Spleen (tissue), 11 donors: ENCODE results near the gene SLC23A2. TPM values are rescaled to one million over a fixed set of nuclear protein-coding genes. Genes with fewer than 3 reads are reported as not detected.

Experiments
- DNase-seq: peaks from one replicate; pipeline ENCODE4 v3.0.0-alpha.2; 2020
- H3K27ac ChIP-seq, 8 donors: fragments of 200-600 bp; sonication (generic) in 7 of 8; 1 replicate in 4 of 8; 2 replicates in 4 of 8; pipeline versions ENCODE4 v1.5.0 to v1.8.0; 2016 to 2021; ENCODE audit warnings: inconsistent platforms in 4 of 8, mild to moderate bottlenecking in 4 of 8, moderate library complexity in 1 of 8
- H3K27me3 ChIP-seq, 7 donors: fragments of 200-600 bp; sonication (generic) in 6 of 7; replicated peaks in 1 of 7; 1 replicate in 4 of 7; 2 replicates in 3 of 7; pipeline versions ENCODE4 v1.5.0 to v1.8.0; 2016 to 2021; ENCODE audit warnings: inconsistent platforms in 3 of 7, mild to moderate bottlenecking in 1 of 7
- H3K36me3 ChIP-seq, 6 donors: fragments of 200-600 bp; sonication (generic) in 5 of 6; 1 replicate in 4 of 6; 2 replicates in 2 of 6; pipeline versions ENCODE4 v1.5.0 to v1.8.0; 2016 to 2021; ENCODE audit warnings: inconsistent platforms in 2 of 6
- H3K4me1 ChIP-seq, 6 donors: fragments of 200-600 bp; sonication (generic) in 5 of 6; 1 replicate in 3 of 6; 2 replicates in 3 of 6; pipeline versions ENCODE4 v1.5.0 to v1.8.0; 2016 to 2021; ENCODE audit warnings: inconsistent platforms in 3 of 6
- H3K4me3 ChIP-seq, 8 donors: fragments of 200-600 bp; sonication (generic) in 7 of 8; 1 replicate in 4 of 8; 2 replicates in 4 of 8; pipeline versions ENCODE4 v1.5.0 to v1.8.0; 2016 to 2021; ENCODE audit warnings: inconsistent platforms in 4 of 8, mild to moderate bottlenecking in 4 of 8, moderate library complexity in 2 of 8
- H3K9me3 ChIP-seq, 8 donors: fragments of 200-600 bp; sonication (generic) in 7 of 8; 1 replicate in 4 of 8; 2 replicates in 4 of 8; pipeline versions ENCODE4 v1.5.0 to v1.8.0; 2016 to 2021; ENCODE audit warnings: inconsistent platforms in 4 of 8
- POLR2A ChIP-seq, 3 donors: fragments of 450-650 bp; IDR thresholded peaks; one replicate each; pipeline ENCODE4 v1.5.1; 2017; ENCODE audit warnings: antibody characterized with exemption in 3 of 3, mild to moderate bottlenecking in 1 of 3
- POLR2AphosphoS5 ChIP-seq, 3 donors: sonication (generic); formaldehyde crosslinking; IDR thresholded peaks; one replicate each; pipeline ENCODE4 v1.5.1; 2017; ENCODE audit warnings: antibody characterized with exemption in 3 of 3
- WGBS, 5 donors: extraction: QIAGEN DNeasy Blood & Tissue Kit in 3 of 5; methylation state at CpG; one replicate each; pipeline versions ENCODE4 v1.1.5 to v1.1.7; 2013 to 2018; 5-methylcytosine and 5-hydroxymethylcytosine counted together
- intact Hi-C: fragments of 100-400 bp; cut with DNase I; formaldehyde crosslinking; loops from one replicate; pipeline ENCODE4 v1.15.0; 2023; ENCODE audit warnings: low total_unique reads
- polyA plus RNA-seq, 3 donors: library from polyadenylated mRNA; stranded (reverse); fragments of 200-250 nt; gene quantifications; one replicate each; pipeline ENCODE4 v1.2.1, GENCODE V29; 2013
- total RNA-seq, 7 donors: library from RNA; depleted of rRNA in 3 of 7; stranded (reverse); fragments of >200 nt in 3 of 7; fragmentation: NEBNext Ultra II Directional in 4 of 7; extraction: Animal tissue kit (Norgen Biotek cat#: 25700) in 4 of 7; gene quantifications; one replicate each; pipeline versions ENCODE4 v1.1.0 to v1.2.1, GENCODE V29; 2016 to 2021
- TF ChIP-seq, protein P1 (sequence below), 11 experiments: fragments of 200-600 bp in 7 of 11; fragments of 450-650 bp in 4 of 11; sonication (generic) in 4 of 11; IDR thresholded peaks in 8 of 11; conservative IDR thresholded peaks in 3 of 11; 1 replicate in 7 of 11; 2 replicates in 4 of 11; pipeline versions ENCODE4 v1.4.0 to v1.8.0; 2016 to 2021; ENCODE audit warnings: antibody characterized with exemption in 11 of 11, inconsistent platforms in 4 of 11, mild to moderate bottlenecking in 1 of 11
- donor health status: healthy with polysubstance abuse.
- donor health status: DM: no; HTN: no; CAD: no; lungs with moderate emphysema.
- donor health status: DM: no; HTN: no; CAD: no.
- donor health status: Bipolar disorder and iron deficiency.
- donor health status: healthy.
- donor health status: DM: no; HTN: no; CAD: no.
- donor health status: DM: yes; HTN: yes; CAD: no.

SLC23A2 gene
- total and polyA plus RNA-seq, 10 donors, result 5.1 to 72.0 (median 45.8) TPM

DNA sequence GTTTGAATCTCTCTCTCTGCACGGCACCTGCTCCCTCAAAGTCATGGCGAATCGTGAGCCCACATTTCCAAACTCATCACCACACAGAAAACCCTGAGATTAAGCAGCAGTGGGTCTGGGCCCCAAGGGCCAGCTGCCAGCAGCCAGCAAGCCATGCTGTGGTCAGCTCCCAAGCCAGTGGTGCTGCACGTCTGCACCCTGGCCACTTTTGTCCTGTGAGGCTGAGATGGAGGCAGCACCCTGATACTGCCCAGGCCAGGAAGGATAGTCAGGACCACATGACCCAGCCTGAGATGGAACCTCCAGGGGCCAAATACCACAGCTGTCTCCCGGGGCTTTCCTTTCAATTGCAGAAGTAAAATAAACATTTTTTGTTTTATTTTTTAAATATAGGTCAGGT is 185.7 kb downstream of the SLC23A2 start:
- peaks cover 0 to 60% (median 7%) of the 10 kb centered on the region in 6 donors for H3K36me3 ChIP-seq
- no peak for DNase-seq
- WGBS, 5 donors, result 66 to 76% (median 67%) methylated on average over 5 of the region's 5 CpGs
- H3K4me3 ChIP-seq, result peak overlapping the region in 2 of 8 donors; percentile 35 to 67
- H3K27me3 ChIP-seq, result no peaks in the 10 kb centered on the region
- intact Hi-C loops, result no loop called here
- H3K4me1 ChIP-seq, result peaks cover 51 to 100% (median 78%) of the 10 kb centered on the region in 6 donors
- H3K27ac ChIP-seq, result peak overlapping the region; percentile 83 to 97 (median 94)
- H3K9me3 ChIP-seq, result no peaks in the 10 kb centered on the region
- TF ChIP-seq POLR2A (IDR thresholded peaks at IDR 0.05) (no peak), POLR2AphosphoS5 (IDR thresholded peaks at IDR 0.05) (peak in 2 of 3 donors; percentile 13 to 63)
- TF ChIP-seq, protein P1, sequence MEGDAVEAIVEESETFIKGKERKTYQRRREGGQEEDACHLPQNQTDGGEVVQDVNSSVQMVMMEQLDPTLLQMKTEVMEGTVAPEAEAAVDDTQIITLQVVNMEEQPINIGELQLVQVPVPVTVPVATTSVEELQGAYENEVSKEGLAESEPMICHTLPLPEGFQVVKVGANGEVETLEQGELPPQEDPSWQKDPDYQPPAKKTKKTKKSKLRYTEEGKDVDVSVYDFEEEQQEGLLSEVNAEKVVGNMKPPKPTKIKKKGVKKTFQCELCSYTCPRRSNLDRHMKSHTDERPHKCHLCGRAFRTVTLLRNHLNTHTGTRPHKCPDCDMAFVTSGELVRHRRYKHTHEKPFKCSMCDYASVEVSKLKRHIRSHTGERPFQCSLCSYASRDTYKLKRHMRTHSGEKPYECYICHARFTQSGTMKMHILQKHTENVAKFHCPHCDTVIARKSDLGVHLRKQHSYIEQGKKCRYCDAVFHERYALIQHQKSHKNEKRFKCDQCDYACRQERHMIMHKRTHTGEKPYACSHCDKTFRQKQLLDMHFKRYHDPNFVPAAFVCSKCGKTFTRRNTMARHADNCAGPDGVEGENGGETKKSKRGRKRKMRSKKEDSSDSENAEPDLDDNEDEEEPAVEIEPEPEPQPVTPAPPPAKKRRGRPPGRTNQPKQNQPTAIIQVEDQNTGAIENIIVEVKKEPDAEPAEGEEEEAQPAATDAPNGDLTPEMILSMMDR (IDR thresholded peaks at IDR 0.05 in 8 of 11, conservative IDR thresholded peaks at IDR 0.05 in 3 of 11), result no peak

DNA sequence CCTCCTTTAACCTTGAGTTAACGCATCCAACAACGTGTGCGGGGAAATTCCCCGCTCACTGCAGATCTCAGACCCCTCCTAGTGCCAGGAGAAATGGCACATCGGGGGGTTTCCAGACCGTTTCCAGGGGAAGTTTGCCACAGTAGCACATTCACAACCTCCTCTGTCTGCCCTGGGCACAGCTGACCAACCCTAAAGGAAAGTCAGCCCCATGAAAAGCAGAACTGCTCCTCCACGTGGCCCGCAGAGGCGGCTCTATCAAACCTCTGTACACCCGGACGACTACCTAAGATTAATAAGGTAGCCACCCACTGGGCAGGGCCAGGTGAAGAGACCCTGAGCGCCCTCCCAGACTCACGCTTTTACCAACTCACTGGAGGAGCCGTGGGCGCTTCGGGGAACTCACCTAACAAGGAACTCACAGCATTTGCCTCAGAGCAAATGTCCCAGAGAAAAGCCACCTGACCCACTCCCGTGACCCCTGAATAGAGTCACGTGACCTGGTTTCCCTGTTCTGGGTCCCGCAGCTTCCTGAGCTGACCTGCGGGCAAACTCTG is 186.5 kb downstream of the SLC23A2 start:
- Histone ChIP-seq H3K4me3 (peak overlapping the region; percentile 11 to 67 (median 35)), H3K4me1 (peaks cover 59 to 100% (median 78%) of the 10 kb centered on the region in 6 donors), H3K27ac (peak overlapping the region; percentile 83 to 97 (median 94)), H3K9me3 (no peaks in the 10 kb centered on the region), H3K27me3 (no peaks in the 10 kb centered on the region), H3K36me3 (peaks cover 0 to 60% (median 7%) of the 10 kb centered on the region in 6 donors)
- intact Hi-C loops, result no loop called here
- peak; percentile 93 for DNase-seq
- WGBS, 5 donors, result 12 to 25% (median 21%) methylated on average over 15 to 20 of the region's 20 CpGs
- TF ChIP-seq POLR2A (IDR thresholded peaks at IDR 0.05), result peak in 1 of 3 donors; percentile 15
- TF ChIP-seq, protein P1 (IDR thresholded peaks at IDR 0.05 in 8 of 11, conservative IDR thresholded peaks at IDR 0.05 in 3 of 11), result peak in 3 of 11 experiments; percentile 7 to 8 (median 7)
- TF ChIP-seq POLR2AphosphoS5 (IDR thresholded peaks at IDR 0.05), result peak in 1 of 3 donors; percentile 75

DNA sequence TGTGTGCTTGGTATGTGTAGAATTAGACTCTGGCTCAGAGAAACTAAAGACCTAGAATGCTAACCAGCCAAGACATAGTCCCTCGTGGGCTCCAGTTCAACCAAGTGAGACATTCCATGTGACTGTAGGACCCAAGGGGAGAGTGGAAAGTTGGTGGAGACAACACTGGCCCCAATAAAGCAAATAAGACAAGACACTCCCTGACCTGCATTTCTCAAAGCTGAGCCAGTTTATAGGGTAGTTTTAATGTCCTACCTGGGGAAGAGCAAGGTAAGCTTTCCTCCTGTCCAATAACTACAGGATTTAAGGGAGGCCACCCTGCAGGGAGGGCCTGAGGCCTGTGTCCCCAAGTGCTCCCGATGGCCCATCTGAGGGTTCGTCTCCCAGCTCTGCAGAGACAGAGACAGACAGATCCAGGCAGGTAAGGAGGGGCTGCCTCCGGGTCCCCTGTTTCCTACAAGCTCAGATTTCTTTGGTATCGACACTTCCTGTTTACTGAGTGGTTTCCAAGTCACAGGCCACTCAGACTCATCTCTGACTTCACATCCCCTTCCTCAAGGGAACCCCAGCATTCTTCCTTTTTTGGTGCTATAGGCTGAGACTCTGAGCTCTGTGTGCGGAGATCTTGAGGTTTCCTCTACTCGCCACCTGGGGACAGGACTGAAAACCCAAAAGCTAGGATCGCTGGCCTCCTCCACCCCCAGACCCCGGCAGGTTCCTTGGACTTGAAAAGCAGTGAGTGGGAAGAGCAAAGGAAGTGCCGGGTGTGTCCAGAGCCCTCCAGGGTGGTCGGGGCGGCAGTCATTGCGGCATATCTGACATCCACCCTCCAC is 187.2 kb downstream of the SLC23A2 start:
- Histone ChIP-seq H3K4me1 (peaks cover 63 to 100% (median 79%) of the 10 kb centered on the region in 6 donors), H3K27ac (peak overlapping the region; percentile 83 to 97 (median 94)), H3K4me3 (peak overlapping the region; percentile 11 to 67 (median 35)), H3K9me3 (no peaks in the 10 kb centered on the region), H3K36me3 (peaks cover 0 to 58% (median 7%) of the 10 kb centered on the region in 6 donors), H3K27me3 (no peaks in the 10 kb centered on the region)
- intact Hi-C loops, result no loop called here
- TF ChIP-seq, protein P1 (IDR thresholded peaks at IDR 0.05 in 8 of 11, conservative IDR thresholded peaks at IDR 0.05 in 3 of 11), result peak in 3 of 11 experiments; percentile 16 to 40 (median 38)
- peak; percentile 52 to 87 (median 55) for TF ChIP-seq POLR2AphosphoS5 (IDR thresholded peaks at IDR 0.05)
- TF ChIP-seq POLR2A (IDR thresholded peaks at IDR 0.05), result no peak
- 8 to 23% (median 15%) methylated on average over 13 of the region's 13 CpGs for WGBS, 5 donors
- DNase-seq, result peak; percentile 88
